Anterior cingulate cortex (tissue), 58 donors: Measurements from ENCODE around the gene PPFIA2.
"Not testable (repeated sequence)": the region's sequence is repeated elsewhere in the genome, so short reads cannot be mapped to it uniquely, and the experiment has no call there.

Source experiments
- DNase-seq, 58 donors: peaks; one replicate each; lab custom pipeline; 2025; lab: John Stamatoyannopoulos, UW

Gene PPFIA2

DNA sequence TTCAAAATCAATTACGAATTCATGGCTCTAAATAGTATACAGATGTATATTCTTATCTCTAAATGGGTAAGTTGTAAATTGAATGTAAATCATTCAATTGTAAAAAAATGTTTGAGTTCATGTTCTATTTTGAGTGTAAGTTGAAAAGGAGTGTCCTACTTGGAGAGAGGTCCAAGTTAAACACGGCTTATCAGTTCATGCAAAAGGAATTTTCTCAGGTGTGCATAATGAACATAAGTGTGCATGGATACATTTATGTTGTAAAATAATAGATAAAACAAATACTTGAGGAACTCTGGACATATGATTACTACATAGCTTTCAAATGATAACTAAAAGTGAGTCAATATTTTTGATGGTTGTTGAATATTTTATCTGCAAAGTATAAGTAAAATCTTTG is 79.5 kb downstream of the PPFIA2 start:
- DNase-seq, result no peak

GRCh38 chr12:81670759-81671158 is 88.4 kb downstream of the PPFIA2 start:
- DNase-seq, result no peak

GRCh38 chr12:81668475-81668874 is 90.7 kb downstream of the PPFIA2 start:
- peak in 5 of 58 donors; percentile 2 to 41 (median 15) for DNase-seq

GRCh38 chr12:81659310-81659709 is 99.8 kb downstream of the PPFIA2 start:
- not testable (repeated sequence) for DNase-seq

- peak in 2 of 58 donors; percentile 7 to 51 for DNase-seq
These were observed 114.6 kb downstream of the PPFIA2 start for GRCh38 chr12:81644503-81644902.

DNA sequence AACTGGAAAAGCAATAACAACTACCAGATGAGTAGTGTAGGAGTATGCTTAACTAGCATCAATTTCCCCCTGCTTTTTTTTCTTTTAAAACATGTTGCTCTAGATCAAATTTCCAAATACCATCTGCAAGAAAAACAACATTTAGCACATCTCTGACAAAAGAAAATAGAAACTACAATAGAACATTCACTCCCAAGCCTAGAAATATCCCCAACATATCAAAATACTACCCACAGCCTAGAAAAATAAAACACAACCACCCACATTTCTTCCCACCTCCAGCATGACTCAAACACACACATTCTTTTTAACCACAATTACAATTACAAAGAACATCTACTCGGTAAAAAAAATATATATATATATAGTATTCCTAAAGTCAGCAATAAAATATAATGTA is 120.0 kb downstream of the PPFIA2 start:
- DNase-seq, result peak in 1 of 58 donors; percentile 13

- no peak for DNase-seq
These were observed 126.0 kb downstream of the PPFIA2 start for GRCh38 chr12:81633127-81633526.

- DNase-seq, result peak in 1 of 58 donors; percentile 69
These were observed 131.6 kb downstream of the PPFIA2 start for GRCh38 chr12:81627336-81628189.

DNA sequence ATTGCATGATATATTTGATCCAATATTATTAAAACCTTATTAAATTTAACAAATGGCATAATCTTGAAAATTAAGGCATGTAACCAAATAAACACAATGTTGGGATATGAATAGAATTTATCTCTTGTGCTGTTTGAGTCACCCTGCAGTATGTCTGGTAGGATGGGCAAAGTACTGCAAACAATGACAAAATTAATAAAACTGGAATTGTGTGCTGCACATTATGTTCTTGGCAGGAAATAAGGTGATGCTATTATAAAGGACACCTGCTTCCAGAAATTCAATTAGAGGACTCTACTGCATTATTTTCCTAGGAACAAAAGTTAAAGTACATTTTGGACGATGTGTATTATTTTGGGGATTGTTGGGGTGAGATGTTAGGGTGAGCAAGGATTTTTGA is 132.7 kb downstream of the PPFIA2 start:
- no peak for DNase-seq

- DNase-seq, result no peak
These were observed 141.2 kb downstream of the PPFIA2 start for GRCh38 chr12:81617915-81618314.

GRCh38 chr12:81615026-81615588 is 144.0 kb downstream of the PPFIA2 start:
- no peak for DNase-seq

DNA sequence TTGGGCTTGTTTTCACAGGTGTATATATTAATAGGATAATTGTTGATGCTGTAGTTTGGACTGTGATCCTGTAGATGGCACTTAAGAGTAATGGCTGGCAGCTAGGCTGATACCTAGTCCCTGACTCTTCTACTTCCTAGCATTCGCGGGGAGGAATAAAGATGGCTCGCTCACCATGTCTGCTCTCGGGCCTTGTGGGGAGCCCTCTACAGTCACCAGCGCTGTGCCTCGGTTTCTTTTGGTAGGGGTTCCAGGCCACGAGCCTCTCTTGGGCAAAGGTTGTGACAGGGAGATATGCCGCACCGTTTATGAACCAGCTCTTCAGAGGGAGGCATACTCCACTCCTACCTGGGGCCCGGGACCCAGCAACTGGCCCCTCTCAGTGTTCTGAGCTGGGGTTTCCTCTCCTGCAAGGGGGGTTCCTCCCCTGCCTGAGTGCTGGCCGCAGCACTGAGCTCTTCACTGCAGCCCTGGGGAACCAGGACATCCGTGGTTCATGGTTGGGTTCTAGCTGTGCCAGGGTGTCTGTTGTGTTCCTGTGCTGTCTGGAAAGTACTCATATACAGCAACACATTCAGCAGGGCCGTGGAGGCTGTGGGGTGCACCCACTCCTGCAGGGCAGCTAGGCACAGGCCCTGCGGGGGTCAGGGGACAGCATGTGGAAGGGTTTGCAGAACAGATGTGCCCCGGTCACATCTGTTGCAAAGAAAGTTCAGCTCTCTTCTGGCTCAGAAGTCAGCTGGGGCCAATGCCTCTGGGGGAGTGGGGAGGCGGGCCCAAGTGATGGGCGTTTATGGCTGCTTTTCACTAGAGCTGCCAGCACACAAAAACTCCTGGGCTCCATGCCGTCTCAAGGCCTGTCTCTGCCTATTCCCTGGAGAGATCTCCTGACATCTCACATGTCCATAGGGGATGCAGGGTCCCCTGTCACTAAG is 147.9 kb downstream of the PPFIA2 start:
- no peak for DNase-seq

DNA sequence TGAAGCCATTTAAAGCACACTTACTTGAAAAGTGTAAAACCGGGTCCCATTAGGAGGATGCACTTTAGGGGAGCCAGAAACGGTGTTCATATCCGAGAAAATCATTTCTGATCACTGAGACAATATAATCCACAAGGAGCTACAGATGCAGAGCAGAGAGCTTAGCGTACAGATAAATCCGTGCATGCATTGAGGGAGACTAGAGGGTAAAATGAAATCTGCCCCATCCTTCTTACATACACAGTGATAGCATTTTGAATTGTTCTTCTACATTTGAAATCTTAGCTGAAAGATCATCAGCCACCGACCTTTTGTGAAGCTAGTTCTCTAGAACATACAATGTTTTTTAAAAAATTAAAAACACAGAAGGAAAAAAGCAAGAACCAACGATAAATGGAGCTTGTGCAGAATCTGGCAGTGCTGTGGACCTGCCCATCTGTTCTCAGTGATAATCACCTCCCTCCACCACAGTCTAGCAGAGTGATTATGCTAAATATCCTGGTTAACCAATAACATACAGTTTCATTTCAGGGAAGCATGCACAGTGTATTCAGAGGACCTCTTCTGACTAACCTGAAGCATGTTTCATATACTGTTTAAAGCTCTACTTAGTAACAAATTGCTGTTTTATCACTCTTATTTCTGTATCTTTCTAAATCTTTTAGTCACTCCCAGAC is 161.1 kb downstream of the PPFIA2 start:
- peak in 6 of 58 donors; percentile 1 to 49 (median 20) for DNase-seq

- DNase-seq, result no peak
These were observed 162.6 kb downstream of the PPFIA2 start for GRCh38 chr12:81596558-81596957.

DNA sequence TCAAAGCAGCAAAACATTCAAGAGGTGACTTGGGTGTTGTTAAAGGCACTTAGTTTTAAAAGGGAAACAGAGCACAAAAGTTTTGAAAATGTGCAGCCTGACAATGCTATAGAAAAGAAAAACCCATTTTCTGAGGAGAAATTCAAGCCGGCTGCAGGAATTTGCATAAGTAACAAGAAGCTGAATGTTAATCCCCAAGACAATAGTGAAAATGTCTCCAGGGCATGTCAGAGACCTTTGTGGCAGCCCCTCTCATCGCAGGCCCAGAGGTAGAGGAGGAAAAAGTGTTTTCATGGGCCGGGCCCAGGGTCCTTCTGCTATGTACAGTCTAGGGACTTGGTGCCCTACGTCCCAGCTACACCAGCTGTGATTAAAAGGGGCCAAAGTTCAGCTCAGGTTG is 167.9 kb downstream of the PPFIA2 start:
- DNase-seq, result no peak

- DNase-seq, result not testable (repeated sequence)
These were observed 168.4 kb downstream of the PPFIA2 start for GRCh38 chr12:81590703-81591102.

GRCh38 chr12:81588235-81589008 is 170.7 kb downstream of the PPFIA2 start:
- no peak for DNase-seq

DNA sequence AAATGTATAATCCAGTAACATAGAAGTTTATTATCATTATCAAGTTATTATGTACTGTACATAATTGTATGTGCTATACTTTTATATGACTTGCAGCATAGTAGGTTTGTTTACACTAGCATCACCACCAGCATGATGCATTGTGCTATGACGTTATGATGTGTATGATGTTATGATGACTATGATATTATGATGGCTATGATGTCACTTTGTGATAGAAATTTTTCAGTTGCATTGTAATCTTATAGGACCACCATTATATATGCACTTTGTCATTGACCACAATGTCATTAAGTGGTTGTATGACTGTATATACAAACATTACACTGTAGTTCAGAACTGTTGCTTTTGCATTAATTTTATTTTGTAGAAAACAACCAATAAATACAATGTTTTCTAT is 173.4 kb downstream of the PPFIA2 start:
- DNase-seq, result no peak

DNA sequence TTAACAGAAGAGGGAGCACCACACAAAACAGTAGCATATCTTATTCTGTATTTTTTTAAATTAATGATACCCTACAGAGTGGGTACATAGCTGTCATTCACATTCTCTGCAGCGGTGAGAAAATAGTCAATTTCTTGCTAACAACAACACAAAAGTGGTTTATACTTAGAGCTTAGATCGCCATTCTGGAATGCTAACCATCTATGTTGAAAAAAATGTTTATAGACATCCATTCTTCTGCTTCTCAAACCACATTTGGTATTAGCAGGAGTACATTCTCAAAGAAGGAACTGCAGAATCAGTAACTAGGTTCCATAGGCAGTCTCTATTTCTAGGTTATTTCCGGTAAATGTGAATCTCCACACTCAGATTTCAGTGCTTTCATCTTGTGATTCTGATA is 185.9 kb downstream of the PPFIA2 start:
- DNase-seq, result no peak

- DNase-seq, result no peak
These were observed 186.7 kb downstream of the PPFIA2 start for GRCh38 chr12:81572411-81572810.
